IPS-18c (cell line): ENCODE results near the gene CALU.
A peak's percentile ranks its signal among the peaks of the same experiment; 100 is the strongest.

Experiments
- H3K4me3 ChIP-seq: 2 replicates; pipeline ENCODE4 v1.7.0; 2013; ENCODE audit warnings: low read depth, mild to moderate bottlenecking, low read length, moderate library complexity; ENCODE audit not compliant: insufficient read depth
- H3K9me3 ChIP-seq: one replicate; pipeline ENCODE4 v1.6.1; 2013; ENCODE audit warnings: mild to moderate bottlenecking, low read length, moderate library complexity; ENCODE audit not compliant: control insufficient read depth, insufficient read depth

CALU gene

DNA sequence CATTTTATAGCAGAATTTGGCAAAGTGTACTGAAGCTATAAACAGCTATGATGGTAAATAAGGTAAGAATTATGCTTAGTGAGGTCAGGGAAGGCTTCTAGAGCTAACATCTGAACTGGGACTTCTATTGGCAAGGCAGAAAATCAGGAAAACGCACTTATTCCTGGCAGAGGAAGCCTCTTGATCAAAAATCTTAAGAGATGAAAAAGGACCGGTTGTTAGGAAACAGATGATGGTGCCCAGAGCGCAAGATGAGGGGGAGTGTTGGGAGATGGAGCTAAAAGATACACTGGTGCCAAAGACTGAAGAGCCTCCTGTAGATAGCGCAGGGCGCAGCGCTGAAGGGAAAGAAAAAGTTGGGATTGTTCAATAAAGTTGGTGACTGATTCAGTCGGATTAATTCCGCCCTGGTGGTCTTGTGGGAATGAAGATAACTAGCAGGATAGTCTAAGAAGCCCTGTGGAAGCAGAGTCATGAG lies 550 bp upstream of the CALU start:
- H3K9me3 ChIP-seq, result no peaks in the 10 kb centered on the region
- peak overlapping the region; percentile 78 for H3K4me3 ChIP-seq

DNA sequence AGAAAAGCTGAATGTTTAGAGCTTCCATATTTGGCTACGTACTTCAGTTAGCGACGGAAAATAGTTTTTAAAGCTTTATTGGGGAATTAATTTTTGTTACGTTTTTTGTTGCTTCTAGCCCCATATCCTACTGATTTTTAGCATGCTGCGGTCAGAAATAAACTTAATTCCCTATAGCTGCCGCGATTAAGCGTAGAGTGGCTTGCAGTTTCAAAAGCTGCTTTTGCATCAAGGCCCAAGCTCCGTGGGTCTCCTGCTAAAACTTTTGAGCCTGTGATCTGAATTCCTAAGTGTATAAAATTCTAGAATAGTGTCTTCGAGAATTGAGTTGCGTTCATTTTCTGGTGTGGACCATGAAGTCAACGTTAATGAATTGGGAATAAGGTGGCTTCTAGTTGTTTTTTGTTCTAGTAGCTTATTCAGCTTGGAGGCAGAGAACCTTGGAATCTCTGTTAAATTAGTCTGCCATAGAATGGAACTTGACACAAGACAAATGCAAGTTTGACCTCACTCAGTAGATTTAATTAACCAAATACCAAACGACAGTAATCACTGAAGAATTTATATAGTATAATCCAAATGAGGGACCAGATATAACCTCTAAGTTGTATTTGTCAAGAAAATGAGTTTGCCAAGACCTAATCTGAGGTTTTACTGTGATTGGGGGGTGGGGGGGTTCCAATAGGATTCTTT lies 977 bp downstream of the CALU start:
- Histone ChIP-seq H3K4me3 (peak overlapping the region; percentile 78), H3K9me3 (no peaks in the 10 kb centered on the region)

DNA sequence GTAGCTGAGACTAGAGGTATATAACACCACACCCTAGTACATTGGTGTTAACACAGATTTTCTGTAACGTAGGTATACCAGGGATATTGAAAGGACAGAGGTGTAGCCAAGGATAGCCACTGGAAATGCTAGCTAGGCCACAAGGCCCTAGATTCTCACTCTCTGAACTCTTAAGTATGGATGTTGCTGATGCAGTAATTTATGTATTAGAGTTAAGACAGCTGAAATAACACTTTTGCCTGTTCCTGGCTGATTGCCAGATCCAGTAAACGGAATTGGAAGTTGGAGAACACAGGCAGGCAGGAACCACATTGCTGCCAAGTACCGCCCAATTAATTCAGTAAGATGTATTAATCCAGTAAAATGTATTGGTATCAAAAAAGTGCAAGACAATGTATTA lies 1.8 kb downstream of the CALU start:
- Histone ChIP-seq H3K4me3 (no peak overlapping the region), H3K9me3 (no peaks in the 10 kb centered on the region)

DNA sequence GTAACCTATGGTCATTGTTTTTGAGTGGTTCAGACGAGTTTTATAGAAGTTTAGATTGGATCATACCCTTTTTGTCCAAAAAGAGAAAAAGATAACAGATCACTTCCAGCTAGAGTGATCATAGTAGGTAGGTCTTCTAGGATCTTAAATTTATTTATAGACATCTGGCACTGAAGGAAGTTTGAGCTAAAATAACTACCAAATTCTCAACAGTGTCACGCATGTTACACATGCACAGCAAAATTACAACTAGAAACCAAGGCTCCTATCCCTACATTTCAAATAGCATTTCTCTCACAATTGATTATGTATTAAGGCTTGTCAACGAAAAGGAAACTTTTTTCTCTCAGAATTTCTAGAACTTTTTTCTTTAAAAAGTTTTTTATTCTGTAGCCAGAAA lies 2.3 kb downstream of the CALU start:
- Histone ChIP-seq H3K9me3 (no peaks in the 10 kb centered on the region), H3K4me3 (no peak overlapping the region)

DNA sequence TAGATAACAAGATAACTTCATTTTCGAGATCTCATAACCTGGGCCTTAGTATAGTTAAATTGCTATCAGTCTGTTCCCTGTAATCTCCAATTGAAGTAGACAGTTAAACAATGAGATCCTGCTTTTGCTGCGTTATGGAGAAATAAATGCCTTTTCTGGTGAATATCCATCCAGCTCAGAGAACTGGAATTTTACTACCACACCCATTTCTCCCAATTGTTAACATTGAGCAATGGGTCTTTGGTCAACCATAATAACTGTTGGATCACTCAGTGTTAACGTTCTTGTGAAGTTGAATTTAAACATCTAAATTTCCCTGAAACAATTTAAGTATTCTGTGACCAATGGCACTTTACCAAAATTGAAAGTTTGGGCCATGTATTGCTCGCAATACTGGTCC lies 3.0 kb downstream of the CALU start:
- Histone ChIP-seq H3K9me3 (no peaks in the 10 kb centered on the region), H3K4me3 (no peak overlapping the region)

DNA sequence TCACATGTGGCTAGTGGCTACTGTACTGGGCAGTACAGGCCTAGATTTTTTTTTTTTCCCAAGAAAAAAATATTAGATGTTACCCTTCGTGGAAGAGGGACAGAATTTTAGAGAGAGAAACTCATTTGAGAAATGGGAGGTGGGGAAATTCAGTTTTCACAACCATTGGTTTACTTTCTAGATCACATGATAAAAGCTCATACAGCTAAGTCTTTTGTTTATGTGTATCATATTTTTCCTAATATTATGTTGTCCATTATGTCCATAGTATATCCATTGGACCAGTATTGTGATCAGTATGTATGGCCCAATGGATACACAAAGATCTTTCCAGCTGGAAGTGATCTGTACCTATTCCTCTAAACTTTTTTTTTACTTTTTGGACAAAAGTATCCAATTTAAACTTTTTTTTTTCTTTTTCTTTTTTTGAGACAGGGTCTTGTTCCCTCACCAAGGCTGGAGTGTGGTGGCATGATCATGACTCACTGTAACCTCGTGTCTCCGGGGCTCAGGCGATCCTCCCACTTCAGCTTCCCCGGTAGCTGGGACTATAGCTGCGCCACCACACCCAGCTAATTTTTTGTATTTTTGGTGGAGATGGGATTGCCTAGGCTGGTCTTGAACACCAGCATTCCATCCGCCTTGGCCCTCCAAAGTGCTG lies 4.1 kb downstream of the CALU start:
- H3K4me3 ChIP-seq, result no peak overlapping the region
- no peaks in the 10 kb centered on the region for H3K9me3 ChIP-seq

DNA sequence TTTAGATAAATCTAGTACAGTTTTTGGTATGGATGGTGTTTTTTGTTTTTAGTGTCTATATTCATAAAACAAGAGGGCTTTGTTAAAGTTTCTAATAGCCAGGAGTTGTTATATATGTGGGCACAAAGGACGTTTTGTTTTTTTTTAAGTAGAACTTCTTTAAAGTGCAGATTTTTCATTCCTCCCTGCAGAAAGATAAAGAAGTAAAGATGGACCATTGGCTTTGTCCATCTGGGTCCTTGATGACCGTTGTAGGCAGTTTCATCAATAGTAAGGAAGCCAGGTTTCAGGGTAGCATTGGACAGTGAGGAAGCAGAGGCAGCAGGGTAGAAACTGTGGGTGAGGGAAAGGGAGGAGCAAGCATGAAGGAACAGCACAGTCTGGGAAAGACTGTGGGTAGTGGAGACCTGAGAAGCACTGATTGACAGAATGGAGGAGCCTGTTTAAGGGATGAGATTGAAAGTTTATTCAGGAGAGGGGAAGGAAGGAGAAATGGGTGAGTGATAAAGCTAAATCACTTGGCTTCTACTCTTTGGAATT lies 5.3 kb downstream of the CALU start:
- no peaks in the 10 kb centered on the region for H3K9me3 ChIP-seq
- H3K4me3 ChIP-seq, result no peak overlapping the region

DNA sequence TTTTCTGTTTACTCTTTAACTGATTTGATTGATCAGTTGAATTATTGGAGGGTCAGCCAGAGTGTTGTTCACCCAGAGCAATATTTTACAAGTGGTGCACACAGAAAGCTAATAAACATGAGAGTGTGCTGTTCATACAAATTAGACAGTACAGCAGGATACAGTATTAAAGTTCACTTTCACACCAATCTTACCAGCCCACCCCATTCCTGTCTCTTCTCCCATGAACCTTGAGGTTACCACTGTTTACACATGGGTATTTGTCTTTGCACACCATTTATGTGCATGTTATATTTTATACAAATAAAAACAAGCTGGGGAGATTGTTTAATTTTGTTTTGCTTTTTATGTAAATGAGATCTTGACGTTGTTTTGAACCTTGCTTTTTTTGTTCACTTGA lies 6.5 kb downstream of the CALU start:
- no peak overlapping the region for H3K4me3 ChIP-seq

DNA sequence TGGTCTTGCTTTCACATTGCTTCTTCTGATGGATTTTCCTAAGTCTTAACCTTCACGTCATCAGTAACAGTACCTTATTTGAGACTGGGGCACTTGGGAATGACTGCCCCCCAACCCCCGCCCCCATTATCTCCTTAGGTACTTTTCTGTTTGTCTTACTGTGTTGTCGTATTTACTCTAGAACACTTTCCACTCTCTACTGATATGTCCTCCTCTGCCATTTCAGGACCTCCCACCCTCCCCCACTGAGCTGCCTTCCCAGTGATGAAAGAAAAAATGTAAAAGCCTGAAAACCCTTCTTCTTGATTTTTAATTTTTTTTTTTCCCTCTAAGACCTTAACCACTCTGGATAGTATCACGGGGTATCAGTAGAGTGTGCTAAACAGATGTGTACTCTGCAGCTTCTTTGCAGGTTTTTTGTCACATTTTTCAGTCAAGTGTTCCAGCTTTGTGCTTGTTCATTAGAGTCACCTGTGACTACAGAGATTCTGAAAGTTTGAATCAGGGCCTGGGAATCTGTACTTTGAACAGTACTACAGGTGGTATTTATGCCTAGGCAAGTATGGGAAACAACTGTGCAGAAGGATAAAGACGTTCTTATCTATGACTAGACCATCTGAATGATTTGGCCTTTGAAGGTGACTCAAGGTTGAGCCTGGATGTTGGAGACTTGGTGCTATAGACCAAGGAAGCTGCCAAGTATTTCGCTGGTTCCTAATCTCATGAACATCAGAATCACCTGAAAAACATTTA lies 8.3 kb downstream of the CALU start:
- no peaks in the 10 kb centered on the region for H3K9me3 ChIP-seq
- no peak overlapping the region for H3K4me3 ChIP-seq

More for the DNA sequence above, 6.5 kb downstream of the CALU start:
- no peaks in the 10 kb centered on the region for H3K9me3 ChIP-seq

DNA sequence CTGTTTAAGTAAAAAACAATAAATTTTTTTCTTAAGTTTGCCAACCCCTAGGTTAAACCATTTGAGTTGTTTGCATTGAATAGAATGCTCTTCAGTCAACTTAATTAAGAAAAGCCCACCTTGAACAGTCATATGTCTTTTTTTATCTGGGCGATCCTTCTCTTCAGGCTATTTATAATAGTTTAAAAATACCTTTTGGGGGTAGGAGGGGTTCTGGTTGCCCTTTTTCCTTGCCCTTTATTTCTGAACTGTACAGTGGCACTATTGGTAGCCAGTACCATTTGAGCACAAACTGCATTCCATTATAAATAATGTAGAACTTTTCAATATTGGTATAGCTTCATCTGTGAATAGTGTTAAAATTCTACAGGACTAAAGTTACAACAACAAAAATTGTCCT lies 13.1 kb downstream of the CALU start:
- no peaks in the 10 kb centered on the region for H3K9me3 ChIP-seq
- no peak overlapping the region for H3K4me3 ChIP-seq

DNA sequence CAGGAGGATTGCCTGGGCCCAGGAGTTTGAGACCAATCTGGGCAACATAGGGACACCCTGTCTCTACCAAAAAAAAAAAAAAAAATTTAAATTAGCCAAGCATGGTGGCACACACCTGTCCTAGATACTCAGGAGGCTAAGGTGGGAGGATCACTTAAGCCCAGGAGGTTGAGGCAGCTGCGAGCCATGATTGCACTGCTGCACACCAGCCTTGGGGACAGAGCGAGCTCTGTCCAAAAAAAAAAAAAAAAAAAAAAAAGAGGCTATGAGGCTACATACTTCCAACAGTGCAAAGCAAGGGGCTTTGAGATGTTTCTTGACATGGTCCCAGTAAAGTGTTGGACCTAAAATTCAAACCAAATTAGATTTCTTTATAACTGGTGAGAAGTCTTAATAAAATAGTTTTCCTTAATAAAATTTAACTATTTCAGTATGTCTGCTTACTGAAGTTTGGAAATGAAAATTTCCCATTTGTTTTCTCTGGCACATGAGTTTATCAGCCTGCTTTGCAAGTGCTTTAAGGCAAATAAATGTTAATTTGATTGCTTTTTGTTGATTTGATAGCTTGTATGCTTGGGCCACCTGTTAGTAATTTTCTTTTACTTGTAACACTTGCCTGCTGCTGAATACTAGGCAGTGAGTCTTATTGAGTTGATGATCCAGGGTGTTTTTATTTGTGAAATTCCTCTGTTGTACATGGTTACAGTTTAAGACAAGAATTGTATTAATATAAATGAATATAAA lies 16.1 kb downstream of the CALU start:
- H3K4me3 ChIP-seq, result no peak overlapping the region
- H3K9me3 ChIP-seq, result no peaks in the 10 kb centered on the region

DNA sequence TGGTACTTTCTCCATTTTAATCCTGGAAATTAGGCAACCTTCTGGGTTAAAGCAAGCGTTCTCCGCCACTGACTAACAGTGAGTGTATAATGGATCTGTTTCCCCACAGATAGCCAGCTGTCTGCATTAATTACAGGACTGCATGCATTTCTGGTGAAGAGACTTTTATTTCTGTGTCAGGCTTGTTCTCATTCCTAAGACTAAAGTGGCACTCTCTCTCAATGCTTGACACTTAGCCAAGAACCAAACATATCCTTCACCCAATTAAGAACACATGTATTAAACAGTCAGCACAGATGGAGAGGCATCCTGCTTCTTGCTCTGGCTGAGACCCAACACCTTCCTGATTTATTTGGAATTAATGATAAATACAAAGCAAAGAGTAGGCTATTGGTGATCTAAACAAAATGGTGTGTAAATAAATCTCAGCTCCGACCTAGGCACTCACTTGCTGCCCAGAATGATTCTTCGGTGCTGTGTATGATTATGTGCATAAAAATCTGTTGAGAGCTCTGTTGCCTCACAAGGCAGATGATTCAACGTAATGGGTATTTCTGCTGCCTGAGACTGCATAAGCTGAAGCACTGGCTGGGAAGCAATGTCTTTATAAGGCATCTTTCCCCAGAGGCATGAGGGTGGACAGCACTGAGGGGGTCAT lies 16.8 kb downstream of the CALU start:
- Histone ChIP-seq H3K9me3 (no peaks in the 10 kb centered on the region), H3K4me3 (no peak overlapping the region)

DNA sequence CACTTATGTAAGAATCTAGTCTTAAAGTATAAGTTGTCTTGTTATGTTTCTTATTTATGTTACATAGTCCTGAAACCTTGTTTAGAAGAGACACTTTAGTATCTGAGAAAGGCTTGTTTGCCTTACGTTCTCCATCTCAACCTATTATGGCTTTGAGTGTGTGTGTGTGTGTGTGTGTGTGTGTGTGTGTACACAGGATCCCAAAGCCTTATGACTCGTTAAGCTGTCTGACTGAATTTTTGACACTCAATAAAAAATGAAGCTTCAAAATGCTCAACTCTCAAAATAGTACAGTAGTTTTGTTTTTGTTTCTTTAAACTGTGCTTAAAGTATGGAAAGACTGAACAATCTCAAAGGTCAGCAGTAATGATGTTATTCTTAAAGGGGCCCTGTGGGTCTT lies 18.0 kb downstream of the CALU start:
- H3K9me3 ChIP-seq, result no peaks in the 10 kb centered on the region
- no peak overlapping the region for H3K4me3 ChIP-seq

DNA sequence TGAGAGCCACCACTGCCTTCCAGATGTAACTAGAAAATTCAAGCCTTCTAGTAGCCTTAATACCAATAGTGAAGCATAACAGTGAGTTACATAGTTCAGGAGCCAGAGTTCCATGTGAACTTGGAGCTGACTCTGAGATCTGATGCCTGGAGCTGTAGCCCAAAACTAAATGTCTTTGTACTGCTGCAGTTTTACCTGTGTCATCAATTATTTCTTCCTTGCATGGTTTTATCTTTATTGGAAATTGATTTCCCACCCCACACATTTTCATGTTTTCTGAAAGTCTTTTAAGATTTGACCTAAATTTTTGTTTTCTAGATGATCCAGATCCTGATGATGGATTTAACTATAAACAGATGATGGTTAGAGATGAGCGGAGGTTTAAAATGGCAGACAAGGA lies 19.4 kb downstream of the CALU start:
- Histone ChIP-seq H3K4me3 (no peak overlapping the region), H3K9me3 (no peaks in the 10 kb centered on the region)

DNA sequence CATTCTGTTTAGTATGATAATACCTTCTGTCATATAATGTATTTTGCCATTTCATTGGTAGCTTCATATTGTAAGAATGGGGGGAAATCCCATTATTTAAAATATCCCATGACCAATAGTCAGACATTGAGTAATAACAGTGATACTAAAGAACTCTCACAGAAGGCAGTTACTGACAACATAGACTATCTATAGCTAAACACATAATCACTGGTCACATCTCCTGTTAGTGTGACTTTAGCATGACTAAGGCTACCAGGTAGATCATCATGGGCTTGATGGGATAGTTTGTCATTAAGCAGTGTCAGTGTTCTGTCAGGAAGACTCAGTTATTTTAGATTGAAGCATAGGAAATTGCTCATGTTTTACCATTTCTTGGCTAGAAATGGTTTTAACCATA lies 20.1 kb downstream of the CALU start:
- H3K9me3 ChIP-seq, result no peaks in the 10 kb centered on the region

DNA sequence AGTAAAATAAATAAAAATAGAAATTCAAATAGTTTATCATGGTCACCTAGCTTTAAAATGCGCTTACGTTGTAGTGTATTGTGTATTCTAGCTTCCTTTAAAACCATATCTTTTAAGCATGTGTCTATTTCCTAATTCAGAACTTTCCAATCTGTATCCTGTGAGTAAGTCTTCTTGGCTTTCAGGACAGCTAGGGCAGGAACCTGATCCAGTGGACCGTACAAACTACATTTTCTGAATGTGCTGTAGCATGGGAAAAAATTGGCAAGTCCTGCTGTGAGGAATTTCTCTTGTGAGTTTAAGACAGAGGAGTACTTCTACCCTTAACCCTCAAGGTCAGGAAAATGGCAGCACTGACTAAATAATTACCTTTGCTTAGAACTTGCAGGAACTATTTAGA lies 24.4 kb downstream of the CALU start:
- no peak overlapping the region for H3K4me3 ChIP-seq
- H3K9me3 ChIP-seq, result no peaks in the 10 kb centered on the region

More for the DNA sequence above, 20.1 kb downstream of the CALU start:
- H3K4me3 ChIP-seq, result no peak overlapping the region
